Liver (tissue), 3 donors: ENCODE results near the gene ADAMTS16.

Experiments
- CTCF ChIP-seq: fragments of 150-350 bp; IDR thresholded peaks from 2 replicates; pipeline ENCODE4 v1.5.1; 2017; ENCODE audit warnings: improper control_type of control experiment, low read depth, low read length; ENCODE audit not compliant: missing input control
- GABPA ChIP-seq, 2 donors: IDR thresholded peaks in 1 of 2; conservative IDR thresholded peaks in 1 of 2; 2 replicates each; pipeline ENCODE4 v1.6.1; 2016; ENCODE audit warnings: antibody characterized with exemption in 2 of 2, mild to moderate bottlenecking in 1 of 2, moderate library complexity in 1 of 2
- MAX ChIP-seq: IDR thresholded peaks from 2 replicates; pipeline ENCODE4 v1.6.1; 2016; ENCODE audit warnings: antibody characterized with exemption
- RAD21 ChIP-seq, 2 donors: IDR thresholded peaks; 2 replicates each; pipeline ENCODE4 v1.6.1; 2016; ENCODE audit warnings: antibody characterized with exemption in 2 of 2, mild to moderate bottlenecking in 2 of 2
- REST ChIP-seq: IDR thresholded peaks from 2 replicates; pipeline ENCODE4 v1.6.1; 2016; ENCODE audit warnings: antibody characterized with exemption, mild to moderate bottlenecking
- RXRA ChIP-seq, 2 donors: IDR thresholded peaks; 2 replicates each; pipeline ENCODE4 v1.6.1; 2017 to 2018; ENCODE audit warnings: antibody characterized with exemption in 2 of 2, mild to moderate bottlenecking in 1 of 2
- SP1 ChIP-seq: IDR thresholded peaks from 2 replicates; pipeline ENCODE4 v1.6.1; 2018; ENCODE audit warnings: antibody characterized with exemption, mild to moderate bottlenecking
- TAF1 ChIP-seq: conservative IDR thresholded peaks from 2 replicates; pipeline ENCODE4 v1.6.1; 2016; ENCODE audit warnings: antibody characterized with exemption, mild to moderate bottlenecking
- YY1 ChIP-seq: IDR thresholded peaks from 2 replicates; pipeline ENCODE4 v1.6.1; 2016; ENCODE audit warnings: antibody characterized with exemption, mild to moderate bottlenecking
- ZBTB33 ChIP-seq: IDR thresholded peaks from 2 replicates; pipeline ENCODE4 v1.6.1; 2016; ENCODE audit warnings: antibody characterized with exemption
- TF ChIP-seq, protein P1 (sequence below): IDR thresholded peaks from 2 replicates; pipeline ENCODE4 v1.6.1; 2016; ENCODE audit warnings: antibody characterized with exemption
- donor health status: healthy.
- donor health status: healthy.

- TF ChIP-seq RAD21 (IDR thresholded peaks at IDR 0.05) (no peak), REST (no peak), CTCF (no peak), RXRA (IDR thresholded peaks at IDR 0.05) (no peak), YY1 (no peak), MAX (no peak), TAF1 (no peak), SP1 (no peak), ZBTB33 (no peak), GABPA (IDR thresholded peaks at IDR 0.05 in 1 of 2, conservative IDR thresholded peaks at IDR 0.05 in 1 of 2) (no peak)
- TF ChIP-seq, protein P1, sequence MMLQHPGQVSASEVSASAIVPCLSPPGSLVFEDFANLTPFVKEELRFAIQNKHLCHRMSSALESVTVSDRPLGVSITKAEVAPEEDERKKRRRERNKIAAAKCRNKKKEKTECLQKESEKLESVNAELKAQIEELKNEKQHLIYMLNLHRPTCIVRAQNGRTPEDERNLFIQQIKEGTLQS, result no peak
These were observed 7.9 kb upstream of the ADAMTS16 start for GRCh38 chr5:5132234-5132633.
